Loucy (cell line): ENCODE measurements around the gene CHDH.

Source experiments
- H2AFZ ChIP-seq: fragments of 200-600 bp; sonication (generic); 2 replicates; pipeline ENCODE4 v1.6.0; 2016; ENCODE audit warnings: antibody characterized with exemption, mild to moderate bottlenecking, low read length, moderate library complexity
- H3F3A ChIP-seq: fragments of 200-600 bp; 2 replicates; pipeline ENCODE4 v1.6.0; 2016; ENCODE audit warnings: antibody characterized with exemption, low read depth, mild to moderate bottlenecking
- H3K27me3 ChIP-seq: fragments of 200-600 bp; sonication (generic); 2 replicates; pipeline ENCODE4 v1.6.1; 2014; ENCODE audit warnings: low read length, mild to moderate bottlenecking; ENCODE audit not compliant: insufficient read depth, poor library complexity, severe bottlenecking
- H3K36me3 ChIP-seq: fragments of 200-600 bp; sonication (generic); 2 replicates; pipeline ENCODE4 v1.6.1; 2016; ENCODE audit warnings: low read length; ENCODE audit not compliant: insufficient read depth
- H3K4me1 ChIP-seq: fragments of 200-600 bp; sonication (generic); 2 replicates; pipeline ENCODE4 v1.5.1; 2014; ENCODE audit warnings: low read length, mild to moderate bottlenecking; ENCODE audit not compliant: insufficient read depth, poor library complexity, severe bottlenecking
- H3K4me2 ChIP-seq: fragments of 200-600 bp; sonication (generic); 2 replicates; pipeline ENCODE4 v1.6.0; 2014; ENCODE audit warnings: antibody characterized with exemption, low read length, low read depth, mild to moderate bottlenecking; ENCODE audit not compliant: poor library complexity, severe bottlenecking
- H3K4me3 ChIP-seq: fragments of 200-600 bp; sonication (generic); 2 replicates; pipeline ENCODE4 v1.5.1; 2014; ENCODE audit warnings: low read length, mild to moderate bottlenecking, mixed read lengths; ENCODE audit not compliant: poor library complexity, severe bottlenecking
- H3K79me2 ChIP-seq: fragments of 200-600 bp; sonication (generic); 2 replicates; pipeline ENCODE4 v1.6.1; 2014; ENCODE audit warnings: low read length; ENCODE audit not compliant: insufficient read depth
- H3K9ac ChIP-seq: fragments of 200-600 bp; sonication (generic); 2 replicates; pipeline ENCODE4 v1.6.0; 2014; ENCODE audit warnings: mild to moderate bottlenecking, low read depth, low read length, moderate library complexity; ENCODE audit not compliant: poor library complexity, severe bottlenecking
- H3K9me2 ChIP-seq: fragments of 200-600 bp; sonication (generic); replicated peaks from 2 replicates; pipeline ENCODE4 v1.6.1; 2016; ENCODE audit warnings: low read depth, low read length, mixed read lengths
- H3K9me3 ChIP-seq: fragments of 200-600 bp; sonication (generic); 2 replicates; pipeline ENCODE4 v1.6.1; 2014; ENCODE audit warnings: mild to moderate bottlenecking, antibody characterized with exemption, low read length, low read depth; ENCODE audit not compliant: insufficient read depth
- H4K20me1 ChIP-seq: fragments of 200-600 bp; sonication (generic); 2 replicates; pipeline ENCODE4 v1.6.0; 2014; ENCODE audit warnings: antibody characterized with exemption, low read length, mild to moderate bottlenecking; ENCODE audit not compliant: insufficient read depth, poor library complexity, severe bottlenecking
- CTCF ChIP-seq: fragments of 200-600 bp; sonication (generic); conservative IDR thresholded peaks from 2 replicates; pipeline ENCODE4 v1.5.1; 2014; ENCODE audit warnings: mild to moderate bottlenecking, antibody characterized with exemption, low read length
- EZH2phosphoT487 ChIP-seq: fragments of 200-600 bp; IDR thresholded peaks from 2 replicates; pipeline ENCODE4 v1.6.1; 2018; ENCODE audit warnings: antibody characterized with exemption, mild to moderate bottlenecking, moderate library complexity, borderline replicate concordance

Gene CHDH

GRCh38 chr3:53787016-53787415 lies 59.2 kb downstream of the CHDH start:
- Histone ChIP-seq H3K4me3 (no peak overlapping the region), H3K4me2 (no peak overlapping the region), H3F3A (no peaks in the 10 kb centered on the region), H3K9ac (no peak overlapping the region), H2AFZ (no peak overlapping the region), H3K79me2 (no peaks in the 10 kb centered on the region), H3K36me3 (no peaks in the 10 kb centered on the region), H4K20me1 (no peaks in the 10 kb centered on the region), H3K9me2 (no peaks in the 10 kb centered on the region), H3K4me1 (no peaks in the 10 kb centered on the region), H3K9me3 (no peaks in the 10 kb centered on the region), H3K27me3 (no peaks in the 10 kb centered on the region)
- no peak for TF ChIP-seq CTCF
- TF ChIP-seq EZH2phosphoT487, result no peak

- peaks cover 12% of the 10 kb centered on the region for H3K4me1 ChIP-seq
- no peaks in the 10 kb centered on the region for H3F3A ChIP-seq
- no peak overlapping the region for H3K4me2 ChIP-seq
- H3K9ac ChIP-seq, result no peak overlapping the region
- H2AFZ ChIP-seq, result no peak overlapping the region
- H3K79me2 ChIP-seq, result no peaks in the 10 kb centered on the region
- no peaks in the 10 kb centered on the region for H3K27me3 ChIP-seq
- TF ChIP-seq EZH2phosphoT487 (no peak), CTCF (no peak)
- H3K36me3 ChIP-seq, result no peaks in the 10 kb centered on the region
- no peaks in the 10 kb centered on the region for H4K20me1 ChIP-seq
- no peaks in the 10 kb centered on the region for H3K9me2 ChIP-seq
- no peaks in the 10 kb centered on the region for H3K9me3 ChIP-seq
- no peak overlapping the region for H3K4me3 ChIP-seq
Measured at GRCh38 chr3:53780806-53781205, 65.4 kb downstream of the CHDH start.

GRCh38 chr3:53780171-53780570 lies 66.0 kb downstream of the CHDH start:
- H3K27me3 ChIP-seq, result no peaks in the 10 kb centered on the region
- H3K9ac ChIP-seq, result no peak overlapping the region
- H3K9me2 ChIP-seq, result no peaks in the 10 kb centered on the region
- TF ChIP-seq CTCF (no peak), EZH2phosphoT487 (no peak)
- H3K4me2 ChIP-seq, result no peak overlapping the region
- H3K9me3 ChIP-seq, result no peaks in the 10 kb centered on the region
- H3K79me2 ChIP-seq, result no peaks in the 10 kb centered on the region
- H3K4me1 ChIP-seq, result peaks cover 12% of the 10 kb centered on the region
- H3F3A ChIP-seq, result no peaks in the 10 kb centered on the region
- H4K20me1 ChIP-seq, result no peaks in the 10 kb centered on the region
- no peaks in the 10 kb centered on the region for H3K36me3 ChIP-seq
- H3K4me3 ChIP-seq, result no peak overlapping the region
- H2AFZ ChIP-seq, result no peak overlapping the region
